ENCODE measurements around the gene MTUS2.

DNA sequence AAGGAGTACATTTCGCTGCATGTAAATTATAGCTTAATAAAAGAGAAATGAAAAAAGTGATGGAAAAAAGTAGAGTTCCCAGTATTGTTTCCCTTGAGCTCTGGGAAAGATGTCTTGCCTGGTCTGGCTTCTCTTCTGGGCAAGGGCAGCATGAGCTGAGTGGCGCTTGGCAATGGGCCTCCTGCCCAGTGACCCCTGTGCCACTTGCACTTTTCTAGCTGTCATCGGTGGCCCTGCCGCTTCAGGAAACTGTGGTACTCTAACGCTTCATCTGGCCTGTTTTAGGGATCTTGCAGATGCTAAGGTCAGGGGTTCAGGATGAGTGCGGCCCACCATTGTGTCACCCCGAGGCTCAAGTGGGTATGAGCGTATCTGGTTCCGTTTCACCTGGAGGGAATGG is 161.4 kb downstream of the MTUS2 start:
- TF ChIP-seq, protein P1, sequence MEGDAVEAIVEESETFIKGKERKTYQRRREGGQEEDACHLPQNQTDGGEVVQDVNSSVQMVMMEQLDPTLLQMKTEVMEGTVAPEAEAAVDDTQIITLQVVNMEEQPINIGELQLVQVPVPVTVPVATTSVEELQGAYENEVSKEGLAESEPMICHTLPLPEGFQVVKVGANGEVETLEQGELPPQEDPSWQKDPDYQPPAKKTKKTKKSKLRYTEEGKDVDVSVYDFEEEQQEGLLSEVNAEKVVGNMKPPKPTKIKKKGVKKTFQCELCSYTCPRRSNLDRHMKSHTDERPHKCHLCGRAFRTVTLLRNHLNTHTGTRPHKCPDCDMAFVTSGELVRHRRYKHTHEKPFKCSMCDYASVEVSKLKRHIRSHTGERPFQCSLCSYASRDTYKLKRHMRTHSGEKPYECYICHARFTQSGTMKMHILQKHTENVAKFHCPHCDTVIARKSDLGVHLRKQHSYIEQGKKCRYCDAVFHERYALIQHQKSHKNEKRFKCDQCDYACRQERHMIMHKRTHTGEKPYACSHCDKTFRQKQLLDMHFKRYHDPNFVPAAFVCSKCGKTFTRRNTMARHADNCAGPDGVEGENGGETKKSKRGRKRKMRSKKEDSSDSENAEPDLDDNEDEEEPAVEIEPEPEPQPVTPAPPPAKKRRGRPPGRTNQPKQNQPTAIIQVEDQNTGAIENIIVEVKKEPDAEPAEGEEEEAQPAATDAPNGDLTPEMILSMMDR (IDR thresholded peaks at IDR 0.05; ENCODE audit: insufficient read depth, low read length): no peak
- TF ChIP-seq POLR2AphosphoS5 (IDR thresholded peaks at IDR 0.05; ENCODE audit: low read depth) (no peak), GABPA (IDR thresholded peaks at IDR 0.05; ENCODE audit: low read depth) (no peak)
- TF ChIP-seq, protein P2, sequence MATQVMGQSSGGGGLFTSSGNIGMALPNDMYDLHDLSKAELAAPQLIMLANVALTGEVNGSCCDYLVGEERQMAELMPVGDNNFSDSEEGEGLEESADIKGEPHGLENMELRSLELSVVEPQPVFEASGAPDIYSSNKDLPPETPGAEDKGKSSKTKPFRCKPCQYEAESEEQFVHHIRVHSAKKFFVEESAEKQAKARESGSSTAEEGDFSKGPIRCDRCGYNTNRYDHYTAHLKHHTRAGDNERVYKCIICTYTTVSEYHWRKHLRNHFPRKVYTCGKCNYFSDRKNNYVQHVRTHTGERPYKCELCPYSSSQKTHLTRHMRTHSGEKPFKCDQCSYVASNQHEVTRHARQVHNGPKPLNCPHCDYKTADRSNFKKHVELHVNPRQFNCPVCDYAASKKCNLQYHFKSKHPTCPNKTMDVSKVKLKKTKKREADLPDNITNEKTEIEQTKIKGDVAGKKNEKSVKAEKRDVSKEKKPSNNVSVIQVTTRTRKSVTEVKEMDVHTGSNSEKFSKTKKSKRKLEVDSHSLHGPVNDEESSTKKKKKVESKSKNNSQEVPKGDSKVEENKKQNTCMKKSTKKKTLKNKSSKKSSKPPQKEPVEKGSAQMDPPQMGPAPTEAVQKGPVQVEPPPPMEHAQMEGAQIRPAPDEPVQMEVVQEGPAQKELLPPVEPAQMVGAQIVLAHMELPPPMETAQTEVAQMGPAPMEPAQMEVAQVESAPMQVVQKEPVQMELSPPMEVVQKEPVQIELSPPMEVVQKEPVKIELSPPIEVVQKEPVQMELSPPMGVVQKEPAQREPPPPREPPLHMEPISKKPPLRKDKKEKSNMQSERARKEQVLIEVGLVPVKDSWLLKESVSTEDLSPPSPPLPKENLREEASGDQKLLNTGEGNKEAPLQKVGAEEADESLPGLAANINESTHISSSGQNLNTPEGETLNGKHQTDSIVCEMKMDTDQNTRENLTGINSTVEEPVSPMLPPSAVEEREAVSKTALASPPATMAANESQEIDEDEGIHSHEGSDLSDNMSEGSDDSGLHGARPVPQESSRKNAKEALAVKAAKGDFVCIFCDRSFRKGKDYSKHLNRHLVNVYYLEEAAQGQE (IDR thresholded peaks at IDR 0.05; ENCODE audit: insufficient replicate concordance, low read depth): no peak

Data from HL-60 (cell line).